A549 (cell line): ENCODE results near the gene IL22.

Experiments
- CTCF ChIP-seq: fragments of >200 bp; sonication (Bioruptor Twin); formaldehyde crosslinking; IDR thresholded peaks from 3 replicates; pipeline ENCODE4 v1.5.1; 2016
- POLR2A ChIP-seq: IDR thresholded peaks from 2 replicates; pipeline ENCODE4 v1.6.1; 2012; ENCODE audit warnings: mild to moderate bottlenecking, low read length
- RAD21 ChIP-seq, 2 experiments: fragments of >200 bp in 1 of 2; sonication (Bioruptor Twin) in 1 of 2; formaldehyde crosslinking in 1 of 2; IDR thresholded peaks in 1 of 2; conservative IDR thresholded peaks in 1 of 2; 2 replicates in 1 of 2; 3 replicates in 1 of 2; pipeline ENCODE4 v1.6.1; 2012 to 2018; ENCODE audit warnings: inconsistent platforms in 1 of 2
- SREBF2 ChIP-seq: fragments of 450-650 bp; IDR thresholded peaks from 2 replicates; pipeline ENCODE4 v1.6.1; 2014; ENCODE audit warnings: mild to moderate bottlenecking, moderate library complexity
- TF ChIP-seq, protein P1 (sequence below): fragments of 200-600 bp; sonication (generic); IDR thresholded peaks from 2 replicates; pipeline ENCODE4 v1.6.1; 2016; ENCODE audit warnings: antibody characterized with exemption, mild to moderate bottlenecking, moderate library complexity

DNA sequence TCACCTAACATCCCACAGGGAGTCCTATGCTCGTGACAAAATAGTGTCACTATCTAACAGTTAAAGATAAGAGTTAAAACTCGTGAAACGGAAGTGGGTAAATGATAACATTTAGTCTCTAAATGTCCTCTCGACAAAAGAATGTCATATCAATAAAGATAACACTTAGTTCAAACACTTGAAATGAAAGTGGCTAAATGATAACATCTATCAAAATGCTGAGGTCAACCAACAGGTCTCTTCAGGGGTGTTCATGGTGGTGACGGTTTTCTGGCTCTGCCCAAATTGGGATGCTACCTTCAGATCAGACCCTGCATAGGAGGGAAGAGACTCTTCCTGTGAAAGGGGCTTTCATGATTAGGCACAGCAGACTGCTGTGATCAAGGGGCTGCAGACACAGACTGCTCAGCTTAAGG is 49.9 kb downstream of the IL22 start:
- TF ChIP-seq RAD21 (conservative IDR thresholded peaks at IDR 0.05 in 1 of 2, IDR thresholded peaks at IDR 0.05 in 1 of 2) (no peak), CTCF (no peak), SREBF2 (no peak), POLR2A (no peak)
- TF ChIP-seq, protein P1, sequence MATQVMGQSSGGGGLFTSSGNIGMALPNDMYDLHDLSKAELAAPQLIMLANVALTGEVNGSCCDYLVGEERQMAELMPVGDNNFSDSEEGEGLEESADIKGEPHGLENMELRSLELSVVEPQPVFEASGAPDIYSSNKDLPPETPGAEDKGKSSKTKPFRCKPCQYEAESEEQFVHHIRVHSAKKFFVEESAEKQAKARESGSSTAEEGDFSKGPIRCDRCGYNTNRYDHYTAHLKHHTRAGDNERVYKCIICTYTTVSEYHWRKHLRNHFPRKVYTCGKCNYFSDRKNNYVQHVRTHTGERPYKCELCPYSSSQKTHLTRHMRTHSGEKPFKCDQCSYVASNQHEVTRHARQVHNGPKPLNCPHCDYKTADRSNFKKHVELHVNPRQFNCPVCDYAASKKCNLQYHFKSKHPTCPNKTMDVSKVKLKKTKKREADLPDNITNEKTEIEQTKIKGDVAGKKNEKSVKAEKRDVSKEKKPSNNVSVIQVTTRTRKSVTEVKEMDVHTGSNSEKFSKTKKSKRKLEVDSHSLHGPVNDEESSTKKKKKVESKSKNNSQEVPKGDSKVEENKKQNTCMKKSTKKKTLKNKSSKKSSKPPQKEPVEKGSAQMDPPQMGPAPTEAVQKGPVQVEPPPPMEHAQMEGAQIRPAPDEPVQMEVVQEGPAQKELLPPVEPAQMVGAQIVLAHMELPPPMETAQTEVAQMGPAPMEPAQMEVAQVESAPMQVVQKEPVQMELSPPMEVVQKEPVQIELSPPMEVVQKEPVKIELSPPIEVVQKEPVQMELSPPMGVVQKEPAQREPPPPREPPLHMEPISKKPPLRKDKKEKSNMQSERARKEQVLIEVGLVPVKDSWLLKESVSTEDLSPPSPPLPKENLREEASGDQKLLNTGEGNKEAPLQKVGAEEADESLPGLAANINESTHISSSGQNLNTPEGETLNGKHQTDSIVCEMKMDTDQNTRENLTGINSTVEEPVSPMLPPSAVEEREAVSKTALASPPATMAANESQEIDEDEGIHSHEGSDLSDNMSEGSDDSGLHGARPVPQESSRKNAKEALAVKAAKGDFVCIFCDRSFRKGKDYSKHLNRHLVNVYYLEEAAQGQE, result no peak
